Cardiac septum (tissue), 1 donor: Measurements from ENCODE around the gene IRF2. TPM values are rescaled to one million over a fixed set of nuclear protein-coding genes. Genes with fewer than 3 reads are reported as not detected.
"Not testable (repeated sequence)": the region's sequence is repeated elsewhere in the genome, so short reads cannot be mapped to it uniquely, and the experiment has no call there.

ENCODE experiments used
- DNase-seq: peaks from one replicate; pipeline ENCODE4 v3.0.0-alpha.2; 2020; ENCODE audit warnings: low spot score
- intact Hi-C: fragments of 100-400 bp; cut with DNase I; formaldehyde crosslinking; loops from one replicate; pipeline ENCODE4 v1.14.0; 2022
- total RNA-seq: library from RNA; stranded (reverse); fragmentation: NEBNext Ultra II Directional; extraction: Animal tissue kit (Norgen Biotek cat#: 25700); gene quantifications from one replicate; pipeline ENCODE4 v1.2.1, GENCODE V29; 2021
- donor health status: DM: no; HTN: no; CAD: no.

The IRF2 gene
- total RNA-seq, 1 donor from 2014 or later, result 22.4 TPM

DNA sequence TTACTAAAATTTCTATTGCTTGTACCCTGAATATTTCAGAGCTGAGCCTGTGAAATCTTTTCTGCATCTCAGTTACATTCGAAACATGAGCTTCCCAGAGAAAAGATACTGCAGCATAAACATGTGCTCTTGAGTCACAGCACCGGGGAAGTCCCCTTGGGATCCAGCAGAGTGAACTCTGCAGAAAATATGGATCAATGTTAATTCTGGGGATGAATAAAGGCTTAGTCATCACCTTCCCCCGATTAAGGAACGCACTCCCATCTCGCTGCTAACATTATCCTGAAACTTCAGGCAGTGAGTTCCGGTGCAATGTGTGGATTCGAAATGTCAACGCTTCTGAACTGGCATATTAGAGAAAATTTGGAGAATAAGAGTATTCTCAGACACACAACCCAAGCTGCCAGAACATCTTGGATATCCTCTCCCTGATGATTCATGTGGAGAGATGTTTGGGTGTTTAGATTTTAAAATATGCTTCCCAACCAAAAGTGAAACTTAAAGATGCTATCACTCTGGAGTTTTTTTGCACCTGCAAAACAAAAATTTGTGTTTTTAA is 90.8 kb downstream of the IRF2 start:
- DNase-seq, result no peak
- intact Hi-C loops, result loop anchor here (2.0 to 10.0 kb wide), 3 partner anchors 39 to 99 kb away; partner anchors contain the start of gene IRF2

GRCh38 chr4:184382189-184382846 is 92.0 kb downstream of the IRF2 start:
- intact Hi-C loops, result loop anchor here (10.0 kb wide), 1 partner anchor 98 kb away; no protein-coding TSS in a partner anchor

GRCh38 chr4:184380707-184381106 is 93.6 kb downstream of the IRF2 start:
- DNase-seq, result no peak
- intact Hi-C loops, result loop anchor here (10.0 kb wide), 1 partner anchor 96 kb away; no protein-coding TSS in a partner anchor

More at GRCh38 chr4:184382189-184382846, 92.0 kb downstream of the IRF2 start:
- no peak for DNase-seq

- DNase-seq, result not testable (repeated sequence)
- intact Hi-C loops, result loop anchor here (10.0 kb wide), 1 partner anchor 95 kb away; no protein-coding TSS in a partner anchor
Measured at GRCh38 chr4:184380214-184380613, 94.1 kb downstream of the IRF2 start.

DNA sequence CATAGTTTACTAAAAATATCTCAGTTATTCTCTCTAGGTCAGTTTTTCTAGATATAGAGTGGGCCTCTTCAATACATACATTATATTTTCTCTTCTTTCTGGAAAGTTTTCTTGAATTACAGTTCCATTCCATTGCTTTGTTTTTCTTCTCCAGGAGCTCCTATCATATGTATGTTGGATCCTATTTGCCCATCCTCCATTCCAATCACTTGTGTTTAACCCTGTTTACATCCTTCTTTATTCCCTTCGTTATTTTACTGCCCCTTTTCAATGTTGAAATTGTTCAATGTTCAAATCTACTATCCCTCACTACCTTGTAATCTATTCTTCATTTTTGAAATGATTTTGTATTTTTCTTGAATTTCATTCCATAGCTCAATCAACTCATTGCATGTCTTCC is 97.4 kb downstream of the IRF2 start:
- intact Hi-C loops, result no loop called here
- DNase-seq, result no peak

- no peak for DNase-seq
- intact Hi-C loops, result no loop called here
Measured at GRCh38 chr4:184376126-184376838, 98.1 kb downstream of the IRF2 start.

- DNase-seq, intact Hi-C loops: not testable (repeated sequence)
Measured at GRCh38 chr4:184375623-184376022, 98.7 kb downstream of the IRF2 start.

- DNase-seq, result no peak
- intact Hi-C loops, result no loop called here
Measured at GRCh38 chr4:184375027-184375426, 99.3 kb downstream of the IRF2 start.

DNA sequence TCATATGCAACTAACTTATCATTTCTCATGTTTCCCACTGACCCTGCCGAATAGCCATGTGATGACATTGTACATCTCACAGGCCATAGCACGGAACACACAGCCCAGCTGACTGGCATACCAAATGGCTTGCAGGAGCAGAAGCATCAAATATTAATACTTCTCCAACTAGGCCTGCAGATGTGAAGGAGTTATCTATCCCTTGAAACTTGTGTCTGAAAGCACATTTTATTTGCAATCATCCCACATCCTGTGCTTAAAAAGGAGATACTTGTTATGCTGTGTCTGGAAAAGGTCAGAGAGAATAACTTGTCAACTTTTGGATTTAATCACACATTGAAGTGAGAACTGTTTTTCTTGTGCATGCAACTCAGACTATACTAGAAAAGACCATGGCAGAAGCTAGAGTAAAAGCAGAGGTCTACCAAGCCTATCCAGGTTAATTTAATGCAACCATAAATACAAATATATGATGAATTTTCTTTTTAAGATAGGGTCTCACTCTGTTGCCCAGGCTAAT is 100.4 kb downstream of the IRF2 start:
- DNase-seq, result no peak
- intact Hi-C loops, result no loop called here

DNA sequence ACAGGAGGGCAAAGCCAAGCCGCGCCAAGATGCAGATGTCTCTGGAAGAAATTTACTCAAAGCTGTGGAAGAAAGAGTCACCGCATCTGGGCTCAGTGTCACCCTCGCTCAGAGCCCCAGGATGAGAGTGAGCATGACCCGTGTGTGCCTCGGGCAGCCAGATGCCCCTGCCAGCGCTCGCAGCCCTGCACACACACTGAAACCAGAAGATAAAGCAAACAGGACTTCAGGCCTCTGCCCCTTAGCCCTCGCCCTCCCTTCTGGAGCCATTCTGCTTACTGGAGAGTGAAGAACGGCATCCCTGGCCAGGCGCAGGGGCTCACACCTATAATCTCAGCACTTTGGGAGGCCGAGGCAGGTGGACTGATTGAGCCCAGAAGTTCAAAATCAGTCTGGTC is 103.0 kb downstream of the IRF2 start:
- DNase-seq, result no peak
- intact Hi-C loops, result no loop called here

- intact Hi-C loops, result no loop called here
- no peak for DNase-seq
Measured at GRCh38 chr4:184370711-184371389, 103.5 kb downstream of the IRF2 start.

DNA sequence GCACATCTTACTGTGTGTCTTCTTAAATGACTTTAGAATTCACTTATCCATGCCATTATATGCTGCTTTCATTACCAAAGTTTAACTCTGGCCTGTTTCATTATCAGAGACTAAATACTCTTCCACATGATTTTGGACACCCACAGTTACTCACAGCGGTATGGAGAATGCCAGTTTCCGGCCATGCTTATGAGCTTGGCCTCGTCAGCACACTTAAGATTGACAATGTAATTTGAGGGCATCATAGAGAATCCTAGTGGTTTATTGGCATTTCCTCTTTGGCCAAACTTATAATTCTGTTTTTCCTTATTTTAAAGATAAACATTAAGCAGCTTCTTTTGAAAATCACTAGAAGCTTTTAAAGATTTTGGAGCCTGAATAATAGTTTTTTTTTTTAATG is 104.5 kb downstream of the IRF2 start:
- no peak for DNase-seq
- intact Hi-C loops, result no loop called here

DNA sequence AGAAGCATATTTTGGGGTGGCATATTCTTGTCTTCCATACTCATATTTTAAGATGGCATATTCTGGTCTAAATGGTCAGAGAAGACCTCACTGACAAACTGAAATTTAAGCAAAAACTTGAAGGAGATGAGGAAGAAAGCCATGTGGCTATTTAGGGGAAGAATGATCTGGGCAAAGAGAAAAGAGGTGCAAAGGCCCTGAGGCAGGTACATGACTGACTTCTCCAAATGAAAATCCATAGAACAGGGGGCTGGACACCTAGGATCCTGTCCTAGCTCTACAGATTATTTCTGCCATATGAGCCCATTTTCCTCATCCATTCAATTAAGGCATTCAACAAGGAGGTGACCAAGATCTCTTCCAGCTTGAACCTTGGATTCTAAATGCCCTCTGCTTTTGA is 105.6 kb downstream of the IRF2 start:
- intact Hi-C loops, result no loop called here
- DNase-seq, result no peak

DNA sequence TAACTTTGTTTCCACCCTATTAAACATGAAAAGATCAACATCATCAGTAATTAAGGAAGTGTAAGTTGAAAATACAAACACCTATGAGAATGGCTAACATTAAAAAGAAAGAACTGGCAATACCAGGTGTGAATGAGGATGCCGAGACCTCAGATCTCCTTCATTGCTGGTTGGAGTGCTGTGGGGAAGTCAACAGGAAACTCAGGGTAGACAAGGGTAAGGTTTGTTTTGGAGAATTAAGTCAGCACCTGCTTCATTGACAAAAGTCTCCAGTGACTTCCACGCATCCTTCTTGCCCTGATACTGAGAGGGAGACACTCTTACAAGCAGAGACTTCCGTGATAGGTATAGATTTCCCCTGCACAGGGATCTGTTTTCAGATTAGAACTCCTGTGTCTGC is 106.1 kb downstream of the IRF2 start:
- intact Hi-C loops, result no loop called here
- DNase-seq, result no peak

- DNase-seq, result no peak
- intact Hi-C loops, result no loop called here
Measured at GRCh38 chr4:184364100-184364921, 110.0 kb downstream of the IRF2 start.

- DNase-seq, result no peak
- intact Hi-C loops, result no loop called here
Measured at GRCh38 chr4:184363258-184363657, 111.1 kb downstream of the IRF2 start.

DNA sequence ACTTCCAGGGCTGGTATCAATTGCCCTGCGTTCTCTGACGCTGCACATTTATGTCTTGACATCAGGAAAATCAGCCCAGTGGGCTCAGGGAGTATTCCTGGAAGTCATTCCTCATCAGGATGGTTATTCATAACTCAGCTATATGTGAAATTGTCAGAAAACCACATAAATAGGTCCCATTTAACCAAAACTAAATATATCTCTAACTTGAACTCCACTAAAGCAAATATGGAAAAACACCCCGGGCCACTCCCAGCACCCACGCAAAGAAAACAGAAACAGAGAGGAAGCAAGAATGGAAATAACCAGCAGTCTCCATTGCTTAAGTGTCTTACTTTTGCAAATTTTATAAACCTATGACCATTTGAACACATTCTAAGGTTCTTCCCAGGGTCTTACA is 112.0 kb downstream of the IRF2 start:
- intact Hi-C loops, result no loop called here

GRCh38 chr4:184361443-184361842 is 112.9 kb downstream of the IRF2 start:
- intact Hi-C loops, result no loop called here
- no peak for DNase-seq

More for the DNA sequence above, 112.0 kb downstream of the IRF2 start:
- DNase-seq, result no peak

DNA sequence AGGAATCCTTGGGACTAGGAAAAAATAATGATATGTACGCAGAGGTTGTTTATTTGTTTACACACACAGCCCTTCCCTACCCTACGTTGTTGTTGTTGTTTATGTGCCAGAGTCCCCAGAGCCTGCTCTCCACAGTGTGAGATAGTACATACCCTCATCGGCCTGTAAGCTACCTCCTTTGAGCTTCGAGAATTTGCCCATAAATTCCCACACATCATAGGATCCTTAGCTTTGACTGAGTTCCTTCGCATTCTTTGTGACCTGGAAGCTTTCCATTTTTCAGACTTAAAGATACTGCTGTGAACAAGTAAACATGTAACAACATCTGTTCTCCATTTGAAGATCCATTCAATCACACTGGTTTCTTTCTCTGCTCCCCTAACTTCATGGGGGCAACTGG is 114.5 kb downstream of the IRF2 start:
- intact Hi-C loops, result no loop called here
- DNase-seq, result no peak
